NCI-H1436 (cell line): ENCODE measurements around the gene SLC1A7.
"Not testable (repeated sequence)": the region's sequence is repeated elsewhere in the genome, so short reads cannot be mapped to it uniquely, and the experiment has no call there.

Experiments used
- DNase-seq: peaks from one replicate; lab custom pipeline; 2025; lab: John Stamatoyannopoulos, UW

SLC1A7 gene

DNA sequence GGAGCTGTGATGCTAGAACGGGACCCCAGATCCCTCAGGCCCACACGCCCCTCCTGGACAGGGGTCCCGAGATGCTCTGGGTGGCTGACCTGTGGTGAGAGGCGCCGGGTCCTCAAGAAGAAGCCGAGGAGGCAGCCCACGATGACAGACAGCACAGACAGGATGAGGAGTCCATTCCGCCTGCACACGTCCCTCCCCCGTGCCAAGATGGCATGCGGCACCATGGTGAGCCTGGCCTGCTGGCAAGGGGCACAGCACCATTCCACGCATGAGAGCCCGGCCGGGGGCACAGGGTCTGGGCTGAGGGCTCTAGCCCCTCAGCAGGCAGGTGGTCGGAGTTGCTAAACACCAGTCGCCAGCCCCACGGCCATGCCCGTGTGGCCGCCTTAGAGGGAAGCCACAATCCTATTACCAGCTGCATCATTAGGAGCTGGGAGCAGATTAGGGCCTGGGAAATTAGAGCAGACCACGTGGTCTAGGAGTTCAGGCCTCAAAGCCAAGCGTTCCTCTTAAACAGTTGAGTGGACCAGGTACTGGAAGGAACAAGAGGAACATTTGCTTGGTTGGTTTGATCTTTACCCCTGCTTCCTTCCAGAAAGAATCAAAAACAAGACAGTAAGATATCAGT, at the start of gene SLC1A7:
Gene SLC1A7, minus strand, starts transcription at position 413 of the 628 bp plus-strand sequence. Its CDS starts 189 bp downstream, at position 224.
- no peak for DNase-seq

- no peak for DNase-seq
Measured at GRCh38 chr1:53190210-53190611, 47.8 kb upstream of the SLC1A7 start.

GRCh38 chr1:53189061-53189460, 46.6 kb upstream of the SLC1A7 start:
- no peak for DNase-seq

GRCh38 chr1:53188099-53188498, 45.7 kb upstream of the SLC1A7 start:
- no peak for DNase-seq

DNA sequence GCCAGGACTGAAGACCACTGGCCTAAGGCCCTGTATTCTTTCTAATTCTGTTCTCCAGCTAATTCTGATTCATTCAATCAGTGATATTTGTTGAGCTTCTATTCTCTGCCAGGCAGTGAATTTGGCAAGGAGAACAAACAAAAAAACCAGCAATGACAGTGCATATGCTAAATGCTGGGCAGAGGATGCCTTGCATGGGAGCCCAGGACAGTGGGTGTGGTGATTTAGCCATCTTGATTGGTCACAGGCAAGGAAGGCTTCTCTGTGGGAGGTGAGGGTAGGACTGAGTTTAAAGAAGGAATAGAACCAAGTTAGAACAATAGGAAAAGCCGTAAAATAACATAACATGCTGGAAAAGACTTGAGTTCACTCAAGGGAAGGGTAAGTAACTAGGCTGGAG, 45.0 kb upstream of the SLC1A7 start:
- DNase-seq = no peak

DNA sequence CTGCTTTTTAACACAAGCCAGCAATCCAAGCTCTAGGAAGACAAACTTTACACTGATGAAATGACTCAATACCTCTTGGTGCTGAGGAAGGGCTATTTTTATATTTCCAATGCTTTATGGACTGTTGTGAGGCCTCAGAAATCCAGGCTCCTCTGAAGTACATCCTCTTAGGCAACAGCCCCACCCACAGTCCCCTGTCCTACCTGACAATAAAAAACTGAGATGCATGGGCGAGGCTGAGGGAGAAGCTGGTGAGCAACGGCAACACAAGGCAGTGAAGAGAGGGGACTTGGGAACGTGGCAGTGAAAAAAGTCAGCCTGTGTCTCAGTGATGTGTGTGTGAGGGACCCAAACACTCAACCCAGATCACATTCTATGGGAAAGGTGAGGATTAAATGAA, 44.1 kb upstream of the SLC1A7 start:
- DNase-seq = no peak

DNA sequence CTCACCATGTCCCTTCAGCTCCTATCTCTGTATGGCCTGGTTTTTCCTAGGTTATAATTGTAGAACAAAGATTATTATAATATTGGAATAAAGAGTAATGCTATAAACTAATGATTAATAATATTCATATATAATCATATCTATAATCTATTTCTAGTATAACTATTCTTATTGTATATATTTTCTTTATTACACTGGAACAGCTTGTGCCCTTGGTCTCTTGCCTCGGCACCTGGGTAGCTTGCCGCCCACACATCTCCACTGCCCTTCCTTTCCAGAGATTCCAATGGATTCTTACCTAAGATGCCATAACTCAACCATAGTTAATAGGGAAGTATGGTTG, 43.5 kb upstream of the SLC1A7 start:
- DNase-seq = not testable (repeated sequence)

DNA sequence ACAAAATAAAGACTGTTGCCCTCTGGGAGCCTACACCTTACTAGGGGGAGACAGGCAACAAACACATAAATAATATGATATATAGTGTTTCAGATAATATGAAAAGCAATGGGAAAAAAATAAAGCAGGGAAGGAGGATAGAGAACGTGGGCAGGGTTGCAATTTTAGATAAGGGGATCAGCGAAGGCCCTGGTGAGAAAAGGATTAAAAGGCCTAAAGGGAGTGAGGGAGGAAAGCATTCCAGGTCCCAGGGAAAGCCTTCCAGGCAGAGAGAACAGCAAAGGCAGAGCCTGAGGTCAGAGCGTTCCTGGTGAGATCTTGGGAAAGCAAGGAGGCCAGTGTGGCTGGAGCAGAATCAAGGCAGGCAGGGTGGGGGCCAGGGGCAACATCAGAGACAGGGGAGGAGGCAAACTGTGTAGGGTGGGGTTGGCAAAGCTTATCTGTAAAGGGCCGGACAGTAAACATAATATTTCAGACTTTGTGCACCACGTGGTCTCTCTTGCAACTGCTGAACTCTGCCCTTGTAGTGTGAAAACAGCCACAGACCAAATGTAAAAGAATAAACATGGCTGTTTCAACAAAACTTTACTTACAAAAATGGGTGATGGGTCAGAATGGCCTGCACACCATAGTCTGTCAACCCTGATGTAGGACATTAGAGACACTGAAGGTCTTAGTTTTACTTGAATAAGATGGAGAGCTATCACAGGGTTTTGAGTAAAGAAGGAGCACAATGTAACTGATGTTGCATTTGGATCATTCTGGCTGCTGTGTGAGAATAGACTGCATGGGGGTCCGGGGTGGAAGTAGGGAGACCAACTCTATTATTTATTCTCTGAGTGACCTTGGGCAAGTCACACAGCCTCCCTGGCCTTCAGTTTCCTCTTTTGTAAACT, 40.9 kb upstream of the SLC1A7 start:
- no peak for DNase-seq

- DNase-seq = no peak
Measured at GRCh38 chr1:53182716-53183094, 40.3 kb upstream of the SLC1A7 start.

- peak; percentile 55 for DNase-seq
Measured at GRCh38 chr1:53182111-53182593, 39.7 kb upstream of the SLC1A7 start.

GRCh38 chr1:53180951-53181350, 38.5 kb upstream of the SLC1A7 start:
- DNase-seq = no peak

GRCh38 chr1:53180226-53180625, 37.8 kb upstream of the SLC1A7 start:
- no peak for DNase-seq

GRCh38 chr1:53176452-53177208, 34.2 kb upstream of the SLC1A7 start:
- no peak for DNase-seq

- DNase-seq = no peak
Measured at GRCh38 chr1:53174971-53175913, 32.8 kb upstream of the SLC1A7 start.

DNA sequence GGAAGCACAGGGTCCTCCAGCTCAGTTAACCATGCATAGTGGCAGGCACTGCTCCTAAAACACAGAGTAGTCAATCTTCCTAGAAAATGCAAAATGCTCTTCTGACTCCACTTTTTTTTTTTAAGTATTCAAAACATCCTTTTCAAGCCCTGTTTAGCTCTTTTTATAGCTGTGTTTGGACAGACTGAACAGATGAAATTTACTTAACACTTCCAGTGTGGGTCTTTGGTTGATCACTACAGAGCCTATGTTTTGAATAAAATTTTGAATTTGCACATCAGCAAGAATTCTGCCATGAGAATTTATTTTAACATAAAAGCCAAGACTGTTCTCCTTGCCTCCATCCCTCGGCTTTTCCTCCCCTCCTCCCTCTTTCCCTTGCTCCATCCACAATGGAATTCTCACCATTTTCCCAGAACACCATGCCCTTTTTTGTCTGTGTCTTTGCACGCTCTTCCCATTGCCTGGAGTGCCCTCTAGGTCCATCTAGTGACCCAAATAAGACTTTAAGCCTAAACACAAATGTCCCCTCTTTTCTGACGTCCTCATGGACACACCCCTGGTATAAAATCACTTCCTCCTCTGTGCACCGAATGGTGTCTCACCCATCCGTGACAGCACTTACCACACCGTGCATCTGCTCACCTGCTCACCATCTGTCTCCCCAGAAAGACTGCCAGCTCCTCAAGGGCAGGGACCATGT, 30.1 kb upstream of the SLC1A7 start:
- no peak for DNase-seq

GRCh38 chr1:53166912-53167311, 24.5 kb upstream of the SLC1A7 start:
- DNase-seq = no peak

GRCh38 chr1:53166366-53166765, 23.9 kb upstream of the SLC1A7 start:
- DNase-seq = no peak

DNA sequence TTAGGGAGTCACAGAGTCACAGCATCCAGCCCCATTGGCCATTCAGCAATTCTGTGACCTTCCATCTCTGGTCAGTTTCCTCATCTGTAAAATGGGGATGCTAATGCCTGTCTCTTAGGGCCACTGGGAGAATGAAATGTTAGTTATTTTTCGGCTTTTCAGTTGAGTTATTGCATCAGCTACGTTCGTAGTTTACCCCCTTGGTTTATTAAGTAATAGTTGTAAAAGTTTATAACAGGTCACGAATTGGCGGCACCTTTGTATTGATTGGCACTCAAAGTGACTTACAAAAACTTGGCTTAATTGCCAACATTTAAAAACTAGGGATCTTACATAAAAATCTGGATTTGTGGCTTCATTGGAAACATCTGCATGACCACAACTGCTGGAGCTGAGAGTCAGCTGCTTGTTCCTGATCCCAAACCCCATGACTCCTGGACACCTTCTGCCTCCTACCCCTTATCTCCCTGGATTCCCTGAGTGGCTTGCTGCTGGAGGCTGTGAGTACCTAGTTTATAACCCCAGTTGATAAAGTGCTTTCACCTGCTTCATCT, 23.0 kb upstream of the SLC1A7 start:
- DNase-seq = no peak

DNA sequence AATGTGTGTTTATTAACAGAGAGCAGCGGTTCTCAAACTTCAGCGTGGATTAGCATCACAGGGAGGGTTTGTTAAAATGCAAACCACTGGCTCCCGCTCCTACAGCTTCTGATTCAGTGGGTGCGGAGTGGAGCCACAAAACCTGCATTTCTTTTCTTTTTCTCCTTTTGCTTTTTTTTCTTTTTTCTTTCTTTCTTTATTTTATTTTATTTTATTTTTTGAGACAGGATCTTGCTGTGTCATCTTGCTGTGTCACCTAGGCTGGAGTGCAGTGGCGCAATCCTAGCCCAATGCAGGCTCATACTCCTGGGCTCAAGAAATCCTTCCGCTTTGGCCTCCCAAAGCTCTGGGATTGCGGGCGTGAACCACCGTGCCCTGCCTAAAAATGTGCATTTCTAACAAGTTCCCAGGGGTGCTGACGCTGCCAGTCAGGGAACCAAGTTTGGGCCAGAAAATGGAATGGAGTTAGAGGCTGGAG, 20.9 kb upstream of the SLC1A7 start:
- DNase-seq = no peak

GRCh38 chr1:53162621-53163020, 20.2 kb upstream of the SLC1A7 start:
- DNase-seq = no peak
